Measurements from ENCODE around the gene ITPR2.

GRCh38 chr12:26684101-26684500 is 148.9 kb downstream of the ITPR2 start:
- TF ChIP-seq CTCF (IDR thresholded peaks at IDR 0.05; ENCODE audit: low read depth, low read length) (no peak), EZH2phosphoT487 (IDR thresholded peaks at IDR 0.05; ENCODE audit: low read depth) (no peak)

Measured in OCI-LY3 (cell line).